H9 (cell line): Measurements from ENCODE around the gene SFMBT1. TPM values are rescaled to one million over a fixed set of nuclear protein-coding genes. Genes with fewer than 3 reads are reported as not detected.

ENCODE experiments used
- DNase-seq: peaks from one replicate; pipeline ENCODE4 v3.0.0-alpha.2; 2017
- H2AFZ ChIP-seq: one replicate; pipeline ENCODE4 v1.6.1; 2013; ENCODE audit warnings: mild to moderate bottlenecking, low read length, control low read depth, moderate library complexity
- H2AK5ac ChIP-seq: 2 replicates; pipeline ENCODE4 v1.6.1; 2013; ENCODE audit warnings: low read length, control low read depth, mixed read lengths; ENCODE audit not compliant: insufficient read length
- H2BK120ac ChIP-seq: one replicate; pipeline ENCODE4 v1.6.1; 2013; ENCODE audit warnings: low read depth, mild to moderate bottlenecking, low read length, control low read depth, inconsistent platforms; ENCODE audit not compliant: poor library complexity, severe bottlenecking
- H2BK12ac ChIP-seq: 2 replicates; pipeline ENCODE4 v1.6.1; 2013; ENCODE audit warnings: low read length, control low read depth, mixed read lengths, low read depth; ENCODE audit not compliant: insufficient read length
- H2BK15ac ChIP-seq: 2 replicates; pipeline ENCODE4 v1.6.1; 2013; ENCODE audit warnings: low read depth, low read length, control low read depth
- H2BK20ac ChIP-seq: one replicate; pipeline ENCODE4 v1.6.1; 2013; ENCODE audit warnings: low read depth, mild to moderate bottlenecking, low read length, control low read depth, inconsistent platforms; ENCODE audit not compliant: poor library complexity, severe bottlenecking
- H2BK5ac ChIP-seq: 2 replicates; pipeline ENCODE4 v1.6.1; 2013; ENCODE audit warnings: low read length, control low read depth, mixed read lengths; ENCODE audit not compliant: insufficient read length
- H3K14ac ChIP-seq: 2 replicates; pipeline ENCODE4 v1.6.1; 2013; ENCODE audit warnings: low read length, control low read depth; ENCODE audit not compliant: insufficient read depth
- H3K18ac ChIP-seq: 2 replicates; pipeline ENCODE4 v1.6.1; 2013; ENCODE audit warnings: low read depth, mild to moderate bottlenecking, mixed read lengths, low read length, control low read depth; ENCODE audit not compliant: insufficient read length
- H3K23ac ChIP-seq: 2 replicates; pipeline ENCODE4 v1.6.1; 2013; ENCODE audit warnings: low read length, control low read depth, mixed read lengths, low read depth; ENCODE audit not compliant: insufficient read length
- H3K23me2 ChIP-seq: 2 replicates; pipeline ENCODE4 v1.6.1; 2013; ENCODE audit warnings: low read depth, mild to moderate bottlenecking, mixed read lengths, low read length, control low read depth; ENCODE audit not compliant: insufficient read length, poor library complexity, severe bottlenecking
- H3K27ac ChIP-seq: 2 replicates; pipeline ENCODE4 v1.5.1; 2013; ENCODE audit warnings: low read length, control low read depth, mixed read lengths, low read depth; ENCODE audit not compliant: insufficient read length
- H3K27me3 ChIP-seq: 2 replicates; pipeline ENCODE4 v1.6.1; 2013; ENCODE audit warnings: low read length, control low read depth, inconsistent platforms; ENCODE audit not compliant: insufficient read depth
- H3K4ac ChIP-seq: 2 replicates; pipeline ENCODE4 v1.6.1; 2013; ENCODE audit warnings: low read depth, mild to moderate bottlenecking, control low read depth, inconsistent platforms, low read length, moderate library complexity
- H3K4me1 ChIP-seq: 2 replicates; pipeline ENCODE4 v1.6.1; 2013; ENCODE audit warnings: low read length, control low read depth, inconsistent platforms; ENCODE audit not compliant: insufficient read depth
- H3K4me2 ChIP-seq: 2 replicates; pipeline ENCODE4 v1.6.1; 2013; ENCODE audit warnings: low read length, control low read depth, mixed read lengths; ENCODE audit not compliant: insufficient read length, insufficient read depth
- H3K56ac ChIP-seq: 2 replicates; pipeline ENCODE4 v1.6.1; 2013; ENCODE audit warnings: low read depth, mild to moderate bottlenecking, mixed read lengths, low read length, control low read depth; ENCODE audit not compliant: insufficient read length
- H3K79me1 ChIP-seq: 2 replicates; pipeline ENCODE4 v1.6.1; 2013; ENCODE audit warnings: low read depth, mild to moderate bottlenecking, moderate library complexity, low read length, control low read depth, inconsistent platforms; ENCODE audit not compliant: insufficient read depth, poor library complexity, severe bottlenecking
- H3K79me2 ChIP-seq: 2 replicates; pipeline ENCODE4 v1.6.1; 2013; ENCODE audit warnings: low read length, control low read depth, inconsistent platforms; ENCODE audit not compliant: insufficient read depth
- H3K9ac ChIP-seq: 2 replicates; pipeline ENCODE4 v1.6.1; 2013; ENCODE audit warnings: low read length, control low read depth, mixed read lengths; ENCODE audit not compliant: insufficient read length; ENCODE audit errors: extremely low read depth
- H3K9me3 ChIP-seq: one replicate; pipeline ENCODE4 v1.6.1; 2013; ENCODE audit warnings: low read depth, low read length, inconsistent platforms; ENCODE audit not compliant: control insufficient read depth
- H3T11ph ChIP-seq: one replicate; pipeline ENCODE4 v1.6.1; 2013; ENCODE audit warnings: mild to moderate bottlenecking, low read length, control low read depth, inconsistent platforms
- H4K20me1 ChIP-seq: one replicate; pipeline ENCODE4 v1.6.1; 2013; ENCODE audit not compliant: control insufficient read depth, insufficient read length, insufficient read depth
- H4K5ac ChIP-seq: 2 replicates; pipeline ENCODE4 v1.6.1; 2013; ENCODE audit warnings: low read depth, mild to moderate bottlenecking, mixed read lengths, low read length, control low read depth; ENCODE audit not compliant: insufficient read length
- H4K8ac ChIP-seq: replicated peaks from 2 replicates; pipeline ENCODE4 v1.6.1; 2013; ENCODE audit warnings: low read length, control low read depth, mixed read lengths, low read depth; ENCODE audit not compliant: insufficient read length
- H4K91ac ChIP-seq: 2 replicates; pipeline ENCODE4 v1.6.1; 2013; ENCODE audit warnings: low read depth, mild to moderate bottlenecking, moderate library complexity, mixed read lengths, low read length, control low read depth; ENCODE audit not compliant: insufficient read length
- H3K27ac Mint-ChIP-seq, 3 experiments: 2 replicates in 2 of 3; 3 replicates in 1 of 3; pipeline ENCODE4 v1.8.0; 2020 to 2021; ENCODE audit warnings: mixed read lengths in 3 of 3, mild to moderate bottlenecking in 1 of 3, moderate library complexity in 1 of 3
- H3K27me3 Mint-ChIP-seq: 2 replicates; pipeline ENCODE4 v1.8.0; 2021; ENCODE audit warnings: low read depth, mild to moderate bottlenecking, moderate library complexity, mixed read lengths
- H3K36me3 Mint-ChIP-seq, 3 experiments: 2 replicates in 2 of 3; 3 replicates in 1 of 3; pipeline ENCODE4 v1.8.0; 2020 to 2021; ENCODE audit warnings: low read depth in 3 of 3, mixed read lengths in 3 of 3; ENCODE audit not compliant: insufficient read depth in 1 of 3
- H3K4me1 Mint-ChIP-seq, 2 experiments: 2 replicates each; pipeline ENCODE4 v1.8.0; 2020; ENCODE audit warnings: mixed read lengths in 2 of 2
- H3K4me3 Mint-ChIP-seq, 2 experiments: 2 replicates in 1 of 2; 3 replicates in 1 of 2; pipeline ENCODE4 v1.8.0; 2020 to 2021; ENCODE audit warnings: mild to moderate bottlenecking in 2 of 2, mixed read lengths in 2 of 2, moderate library complexity in 1 of 2
- H3K9me3 Mint-ChIP-seq, 2 experiments: 2 replicates in 1 of 2; 3 replicates in 1 of 2; pipeline ENCODE4 v1.8.0; 2020; ENCODE audit warnings: mild to moderate bottlenecking in 2 of 2, mixed read lengths in 2 of 2, moderate library complexity in 1 of 2
- WGBS: extraction: QIAGEN DNeasy Blood & Tissue Kit; methylation state at CpG from one replicate; pipeline ENCODE4 v1.1.7; 2013; ENCODE audit warnings: missing lambda C conversion rate, low lambda C conversion rate, mixed read lengths; ENCODE audit not compliant: insufficient read length; ENCODE audit errors: extremely low coverage; 5-methylcytosine and 5-hydroxymethylcytosine counted together
- total RNA-seq: library from RNA; stranded (reverse); gene quantifications from 2 replicates; pipeline ENCODE4 v1.2.1, GENCODE V29; 2021
- TF ChIP-seq, protein P1 (sequence below): fragments of 200-600 bp; sonication (generic); conservative IDR thresholded peaks from 3 replicates; pipeline ENCODE4 v1.8.0; 2021; ENCODE audit warnings: antibody characterized with exemption, mild to moderate bottlenecking

SFMBT1 gene
- total RNA-seq, 1 experiment from 2014 or later: 15.3 TPM

DNA sequence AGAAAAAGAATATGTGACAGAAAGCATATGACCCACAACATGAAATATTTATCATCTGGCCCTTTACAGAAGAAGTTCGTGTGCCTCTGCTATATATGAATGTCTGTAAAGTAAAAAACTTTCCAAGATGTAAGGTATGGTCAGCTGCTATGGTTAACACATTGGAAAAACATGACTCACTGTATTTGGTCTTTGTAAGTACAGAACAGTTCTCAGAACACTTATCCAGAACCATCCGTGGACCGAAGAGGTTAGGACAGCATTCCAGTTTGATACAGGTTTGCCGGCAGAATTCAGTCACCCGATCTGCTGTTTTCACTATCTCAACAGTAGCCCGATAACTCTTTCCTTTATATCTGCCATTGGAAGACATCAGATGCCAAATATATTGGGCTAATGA is 135.1 kb downstream of the SFMBT1 start:
- H2BK20ac ChIP-seq: no peak overlapping the region
- no peak overlapping the region for H2BK12ac ChIP-seq
- no peaks in the 10 kb centered on the region for H4K20me1 ChIP-seq
- no CpG with 5 or more reads among the region's 6 CpGs for WGBS
- Mint-ChIP-seq H3K4me1 (no peaks in the 10 kb centered on the region), H3K27ac (no peak overlapping the region), H3K9me3 (no peaks in the 10 kb centered on the region), H3K27me3 (no peaks in the 10 kb centered on the region), H3K36me3 (peaks cover 0 to 9% (median 6%) of the 10 kb centered on the region in 3 experiments; a peak in 3 of 7 replicates), H3K4me3 (no peak overlapping the region)
- H3K79me1 ChIP-seq: no peaks in the 10 kb centered on the region
- H3K27ac ChIP-seq: no peak overlapping the region
- no peak overlapping the region for H3K4ac ChIP-seq
- no peaks in the 10 kb centered on the region for H3K27me3 ChIP-seq
- no peak overlapping the region for H4K8ac ChIP-seq
- TF ChIP-seq, protein P1, sequence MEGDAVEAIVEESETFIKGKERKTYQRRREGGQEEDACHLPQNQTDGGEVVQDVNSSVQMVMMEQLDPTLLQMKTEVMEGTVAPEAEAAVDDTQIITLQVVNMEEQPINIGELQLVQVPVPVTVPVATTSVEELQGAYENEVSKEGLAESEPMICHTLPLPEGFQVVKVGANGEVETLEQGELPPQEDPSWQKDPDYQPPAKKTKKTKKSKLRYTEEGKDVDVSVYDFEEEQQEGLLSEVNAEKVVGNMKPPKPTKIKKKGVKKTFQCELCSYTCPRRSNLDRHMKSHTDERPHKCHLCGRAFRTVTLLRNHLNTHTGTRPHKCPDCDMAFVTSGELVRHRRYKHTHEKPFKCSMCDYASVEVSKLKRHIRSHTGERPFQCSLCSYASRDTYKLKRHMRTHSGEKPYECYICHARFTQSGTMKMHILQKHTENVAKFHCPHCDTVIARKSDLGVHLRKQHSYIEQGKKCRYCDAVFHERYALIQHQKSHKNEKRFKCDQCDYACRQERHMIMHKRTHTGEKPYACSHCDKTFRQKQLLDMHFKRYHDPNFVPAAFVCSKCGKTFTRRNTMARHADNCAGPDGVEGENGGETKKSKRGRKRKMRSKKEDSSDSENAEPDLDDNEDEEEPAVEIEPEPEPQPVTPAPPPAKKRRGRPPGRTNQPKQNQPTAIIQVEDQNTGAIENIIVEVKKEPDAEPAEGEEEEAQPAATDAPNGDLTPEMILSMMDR: no peak
- no peak overlapping the region for H3K14ac ChIP-seq
- no peak overlapping the region for H4K91ac ChIP-seq
- H3K56ac ChIP-seq: no peak overlapping the region
- no peak overlapping the region for H3T11ph ChIP-seq
- no peak overlapping the region for H2BK120ac ChIP-seq
- no peak for DNase-seq
- no peak overlapping the region for H2AK5ac ChIP-seq
- H2AFZ ChIP-seq: no peak overlapping the region
- no peak overlapping the region for H3K18ac ChIP-seq
- H4K5ac ChIP-seq: no peak overlapping the region
- H3K4me1 ChIP-seq: no peaks in the 10 kb centered on the region
- no peak overlapping the region for H2BK15ac ChIP-seq
- no peaks in the 10 kb centered on the region for H3K79me2 ChIP-seq
- H2BK5ac ChIP-seq: no peak overlapping the region
- H3K4me2 ChIP-seq: no peak overlapping the region
- no peaks in the 10 kb centered on the region for H3K9me3 ChIP-seq
- H3K23me2 ChIP-seq: no peaks in the 10 kb centered on the region
- no peak overlapping the region for H3K9ac ChIP-seq
- no peak overlapping the region for H3K23ac ChIP-seq
